RWPE2 (cell line): ENCODE results near the gene CYB561.

Source experiments
- ATAC-seq: fragments of 200-7000 bp; cut with Tn5 transposase; 3 replicates; pipeline ENCODE4 v1.9.1; 2021; ENCODE audit warnings: low read depth
- DNase-seq: peaks from one replicate; pipeline ENCODE4 v3.0.0-alpha.2; 2020; ENCODE audit warnings: low spot score
- H3K27ac ChIP-seq: fragments of 450-650 bp; 2 replicates; pipeline ENCODE4 v1.5.1; 2017; ENCODE audit warnings: mild to moderate bottlenecking; ENCODE audit not compliant: poor library complexity, severe bottlenecking
- H3K27me3 ChIP-seq: fragments of 250-450 bp; sonication (Bioruptor Pico); 2 replicates; pipeline ENCODE4 v1.5.1; 2021; ENCODE audit warnings: mild to moderate bottlenecking, moderate library complexity; ENCODE audit not compliant: insufficient read depth, poor library complexity, severe bottlenecking
- H3K36me3 ChIP-seq: fragments of 250-450 bp; sonication (Bioruptor Pico); 2 replicates; pipeline ENCODE4 v1.5.1; 2020; ENCODE audit warnings: low read depth, mild to moderate bottlenecking, moderate library complexity
- H3K4me1 ChIP-seq: fragments of 250-450 bp; sonication (Bioruptor Pico); 2 replicates; pipeline ENCODE4 v1.5.1; 2021; ENCODE audit warnings: mild to moderate bottlenecking, moderate library complexity; ENCODE audit not compliant: insufficient read depth, poor library complexity, severe bottlenecking
- H3K4me3 ChIP-seq: fragments of 250-450 bp; sonication (Bioruptor Pico); 2 replicates; pipeline ENCODE4 v1.5.1; 2021; ENCODE audit warnings: mild to moderate bottlenecking, moderate library complexity; ENCODE audit not compliant: severe bottlenecking
- H3K9me3 ChIP-seq: fragments of 250-450 bp; sonication (Bioruptor Pico); 2 replicates; pipeline ENCODE4 v1.5.1; 2021; ENCODE audit warnings: mild to moderate bottlenecking, moderate library complexity; ENCODE audit not compliant: severe bottlenecking
- TF ChIP-seq, protein P1 (sequence below): fragments of 450-650 bp; IDR thresholded peaks from one replicate; pipeline ENCODE4 v1.5.1; 2017; ENCODE audit warnings: mild to moderate bottlenecking, moderate library complexity; ENCODE audit not compliant: poor library complexity, severe bottlenecking

CYB561 gene

DNA sequence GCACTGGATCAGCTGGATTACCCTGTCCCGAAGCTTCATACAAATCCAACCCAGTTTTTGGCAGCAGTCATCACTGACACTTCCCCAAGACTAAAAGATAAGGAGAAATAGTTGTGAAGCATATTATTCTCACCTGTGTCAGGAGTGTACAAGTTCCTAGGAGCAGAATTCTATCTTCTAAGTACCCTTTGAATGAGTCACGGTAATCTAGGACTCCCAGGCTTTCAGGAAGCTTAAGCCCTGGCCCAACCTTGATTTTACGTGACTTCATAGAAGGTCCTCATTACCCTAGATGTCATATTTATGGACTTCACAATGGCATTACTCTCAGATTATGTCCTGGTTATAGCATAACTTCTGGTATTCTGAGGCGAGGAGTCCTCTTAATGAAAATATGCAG lies 31.9 kb downstream of the CYB561 start:
- TF ChIP-seq, protein P1, sequence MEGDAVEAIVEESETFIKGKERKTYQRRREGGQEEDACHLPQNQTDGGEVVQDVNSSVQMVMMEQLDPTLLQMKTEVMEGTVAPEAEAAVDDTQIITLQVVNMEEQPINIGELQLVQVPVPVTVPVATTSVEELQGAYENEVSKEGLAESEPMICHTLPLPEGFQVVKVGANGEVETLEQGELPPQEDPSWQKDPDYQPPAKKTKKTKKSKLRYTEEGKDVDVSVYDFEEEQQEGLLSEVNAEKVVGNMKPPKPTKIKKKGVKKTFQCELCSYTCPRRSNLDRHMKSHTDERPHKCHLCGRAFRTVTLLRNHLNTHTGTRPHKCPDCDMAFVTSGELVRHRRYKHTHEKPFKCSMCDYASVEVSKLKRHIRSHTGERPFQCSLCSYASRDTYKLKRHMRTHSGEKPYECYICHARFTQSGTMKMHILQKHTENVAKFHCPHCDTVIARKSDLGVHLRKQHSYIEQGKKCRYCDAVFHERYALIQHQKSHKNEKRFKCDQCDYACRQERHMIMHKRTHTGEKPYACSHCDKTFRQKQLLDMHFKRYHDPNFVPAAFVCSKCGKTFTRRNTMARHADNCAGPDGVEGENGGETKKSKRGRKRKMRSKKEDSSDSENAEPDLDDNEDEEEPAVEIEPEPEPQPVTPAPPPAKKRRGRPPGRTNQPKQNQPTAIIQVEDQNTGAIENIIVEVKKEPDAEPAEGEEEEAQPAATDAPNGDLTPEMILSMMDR, result no peak
- Histone ChIP-seq H3K4me1 (no peaks in the 10 kb centered on the region), H3K36me3 (peaks cover 95% of the 10 kb centered on the region), H3K27me3 (no peaks in the 10 kb centered on the region), H3K9me3 (no peaks in the 10 kb centered on the region), H3K4me3 (no peak overlapping the region), H3K27ac (no peak overlapping the region)
- DNase-seq, result no peak
- no peak for ATAC-seq

DNA sequence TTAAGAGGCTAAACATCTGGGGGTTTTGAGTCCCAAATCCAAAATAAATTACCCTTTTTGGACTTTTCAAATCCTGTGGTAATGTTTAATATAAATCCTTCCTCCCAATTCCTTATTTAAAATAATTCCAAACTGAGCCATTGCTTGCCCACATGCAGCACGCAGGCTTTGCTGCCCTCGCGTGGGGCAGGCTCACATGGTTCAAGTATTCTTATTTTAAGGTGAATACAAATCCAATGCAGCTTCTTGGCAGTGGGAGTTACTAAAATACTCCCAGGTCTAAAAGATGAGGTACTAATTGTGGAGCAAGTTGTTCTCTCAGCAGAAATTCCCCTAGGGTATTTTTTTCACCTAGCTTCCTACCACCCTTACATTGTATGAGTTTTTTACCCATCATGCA lies 33.0 kb downstream of the CYB561 start:
- DNase-seq (no peak), ATAC-seq (no peak)
- Histone ChIP-seq H3K9me3 (no peaks in the 10 kb centered on the region), H3K27ac (no peak overlapping the region), H3K4me1 (no peaks in the 10 kb centered on the region), H3K27me3 (no peaks in the 10 kb centered on the region), H3K36me3 (peaks cover 95% of the 10 kb centered on the region), H3K4me3 (no peak overlapping the region)
- TF ChIP-seq, protein P1, result no peak

DNA sequence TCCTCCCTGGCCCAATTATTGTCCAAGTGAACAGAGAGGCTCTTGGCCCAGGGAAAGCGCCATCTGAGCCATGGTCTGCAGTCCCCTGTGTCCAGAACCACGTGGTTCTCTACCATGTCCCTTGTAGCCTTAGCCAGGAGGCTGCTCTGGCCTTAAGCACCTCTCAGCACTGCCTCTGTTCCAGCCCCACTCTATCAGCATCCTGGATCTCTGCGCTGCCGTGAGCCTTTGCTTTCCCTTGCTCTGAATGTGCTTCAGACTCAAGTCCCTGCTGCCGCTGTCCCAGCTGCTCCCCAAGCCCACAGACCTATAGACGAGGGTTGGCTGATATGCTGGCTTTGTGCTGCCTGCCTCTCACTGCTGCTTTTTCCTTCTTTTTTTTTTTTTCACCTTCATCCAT lies 33.9 kb downstream of the CYB561 start:
- no peak for DNase-seq
- ATAC-seq, result no peak
- Histone ChIP-seq H3K4me3 (no peak overlapping the region), H3K4me1 (no peaks in the 10 kb centered on the region), H3K36me3 (peaks cover 95% of the 10 kb centered on the region), H3K27ac (no peak overlapping the region), H3K9me3 (no peaks in the 10 kb centered on the region), H3K27me3 (no peaks in the 10 kb centered on the region)
- TF ChIP-seq, protein P1, result no peak

DNA sequence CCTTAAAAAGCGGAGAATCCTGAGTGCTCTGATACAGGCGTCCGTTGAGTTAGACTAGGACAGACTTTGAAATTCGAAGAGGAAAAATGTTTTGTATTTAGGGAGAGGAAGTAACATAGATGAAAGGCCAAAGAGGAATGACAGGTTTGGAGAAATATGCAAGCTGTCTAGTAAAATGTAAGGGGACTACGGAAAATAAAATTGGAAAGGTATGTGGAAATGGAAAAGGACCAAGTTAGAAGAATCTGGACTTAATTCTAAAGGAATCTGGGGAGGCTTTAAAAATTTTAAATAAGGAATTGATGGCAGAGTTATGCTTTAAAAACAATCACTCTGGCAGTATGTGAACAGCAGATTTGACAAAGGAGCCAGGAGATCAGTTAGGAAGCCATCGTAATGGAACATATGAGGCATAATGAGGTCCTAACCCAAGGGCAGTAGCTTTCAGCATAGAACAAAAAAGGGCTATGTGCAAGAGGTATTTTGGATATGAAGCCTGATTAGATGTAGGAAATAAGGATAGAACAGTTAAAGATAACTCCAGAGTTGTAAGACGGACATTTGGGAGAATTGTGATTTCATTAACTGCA lies 38.3 kb downstream of the CYB561 start:
- TF ChIP-seq, protein P1, result no peak
- DNase-seq (no peak), ATAC-seq (no peak)
- Histone ChIP-seq H3K9me3 (no peaks in the 10 kb centered on the region), H3K36me3 (peaks cover 95% of the 10 kb centered on the region), H3K27ac (no peak overlapping the region), H3K4me3 (no peak overlapping the region), H3K4me1 (no peaks in the 10 kb centered on the region), H3K27me3 (no peaks in the 10 kb centered on the region)

DNA sequence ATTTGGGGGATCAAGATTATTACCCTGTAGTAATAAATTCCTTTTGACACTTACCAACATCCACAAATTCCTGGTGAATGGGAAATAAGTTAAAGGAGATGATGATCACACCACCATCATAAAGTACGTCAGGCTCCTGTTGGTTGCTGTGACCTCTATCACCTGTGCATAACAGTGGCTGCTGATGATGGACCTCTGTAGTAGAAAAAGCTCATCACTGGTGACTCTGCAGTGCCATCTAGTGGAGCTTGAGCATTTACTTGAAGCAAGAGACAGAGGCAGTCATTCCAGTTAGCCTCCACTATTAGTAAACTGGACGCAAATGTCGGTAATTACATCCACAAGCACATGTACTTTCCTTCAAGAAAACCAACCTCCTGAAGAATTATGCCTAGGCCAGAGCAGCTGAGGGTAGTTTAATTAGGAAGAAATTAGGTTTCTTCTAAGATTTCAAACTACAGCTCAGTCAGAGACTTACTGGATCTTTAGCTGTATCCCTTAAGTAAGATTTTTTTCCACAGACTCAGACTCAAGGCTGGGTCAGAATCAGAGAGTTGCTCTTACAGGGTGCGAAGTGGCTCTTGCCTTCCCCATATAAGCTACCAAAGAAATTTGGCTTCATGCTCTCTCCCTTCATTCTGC lies 39.3 kb downstream of the CYB561 start:
- DNase-seq (no peak), ATAC-seq (peak; percentile 79)
- H3K9me3 ChIP-seq, result no peaks in the 10 kb centered on the region
- H3K4me1 ChIP-seq, result no peaks in the 10 kb centered on the region
- H3K4me3 ChIP-seq, result no peak overlapping the region
- no peaks in the 10 kb centered on the region for H3K27me3 ChIP-seq
- no peak overlapping the region for H3K27ac ChIP-seq
- TF ChIP-seq, protein P1, result peak; percentile 86
- H3K36me3 ChIP-seq, result peaks cover 98% of the 10 kb centered on the region
